ENCODE data around the gene KREMEN2.

The KREMEN2 gene

GRCh38 chr16:2966808-2967191 is 2.7 kb downstream of the KREMEN2 start:
- DNase-seq, result no peak

GRCh38 chr16:2967211-2967631 is 3.1 kb downstream of the KREMEN2 start:
- no peak for DNase-seq

- DNase-seq, result no peak
These were observed 3.7 kb downstream of the KREMEN2 start for GRCh38 chr16:2967721-2968161.

DNA sequence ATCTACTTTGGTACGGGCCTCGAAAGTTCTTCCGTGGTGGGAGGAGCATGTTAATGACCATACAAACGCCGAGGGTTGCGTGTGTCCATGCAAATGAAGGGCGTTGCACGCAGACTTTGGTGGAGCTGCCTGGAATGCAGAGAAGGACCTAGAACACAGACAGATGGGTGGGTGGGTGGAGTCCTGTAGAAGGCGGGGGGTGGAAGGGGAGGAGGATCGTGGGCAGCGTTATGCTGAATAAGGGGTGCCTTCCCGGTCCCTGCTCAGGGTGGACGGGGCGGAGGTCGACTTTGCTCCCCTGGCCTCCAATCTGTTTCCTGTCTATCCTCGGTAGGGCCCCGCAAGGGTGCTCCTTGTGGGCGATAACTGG is 4.3 kb downstream of the KREMEN2 start:
- DNase-seq, result no peak

DNA sequence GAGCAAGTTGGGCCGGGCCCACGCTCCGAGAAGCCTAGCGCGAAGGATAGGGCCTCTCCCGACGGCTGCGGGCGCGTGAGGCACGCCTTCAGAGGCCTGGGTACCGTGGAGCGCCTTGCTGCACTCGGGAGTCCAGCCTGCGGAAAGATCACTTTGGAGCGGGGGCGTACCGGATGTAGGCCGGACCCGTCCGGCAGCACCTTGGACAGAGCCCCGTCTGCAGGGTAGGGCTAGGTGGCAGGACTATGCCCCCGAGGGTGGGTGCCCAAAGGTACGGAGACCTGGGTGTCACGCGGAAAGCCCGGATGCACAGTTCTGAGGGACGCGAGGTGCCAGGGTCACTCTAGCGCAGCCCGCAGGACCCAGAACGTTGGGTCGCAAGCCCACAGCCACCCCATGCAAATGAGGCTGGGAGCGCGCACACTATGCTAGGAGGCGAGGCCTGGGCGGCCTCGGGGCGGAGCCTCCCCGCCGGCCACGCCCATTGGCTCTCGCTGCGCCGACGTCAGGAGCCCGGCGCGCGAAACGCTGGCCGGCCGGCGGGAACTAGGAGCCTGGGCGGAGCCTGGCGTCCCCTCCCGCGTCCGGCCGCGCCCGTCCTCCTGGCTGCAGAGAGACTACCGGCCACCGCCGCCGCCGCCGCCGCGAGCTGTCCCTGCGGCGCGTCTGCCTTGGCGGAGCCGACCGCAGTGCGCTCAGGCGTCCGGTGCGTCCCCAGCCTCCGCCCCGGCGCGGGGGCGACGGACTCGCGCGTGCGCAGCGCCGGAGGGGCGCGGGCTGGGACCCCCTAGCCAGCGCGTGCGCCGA is 4.9 kb downstream of the KREMEN2 start, which contains the start of gene PAQR4:
Gene PAQR4, plus strand, starts transcription at position 611 of the 807 bp plus-strand sequence. CDS start 327 bp downstream, outside the sequence.
- peak; percentile 90 for DNase-seq

- peak; percentile 81 for DNase-seq
These were observed 5.8 kb downstream of the KREMEN2 start for GRCh38 chr16:2969545-2970521.

DNA sequence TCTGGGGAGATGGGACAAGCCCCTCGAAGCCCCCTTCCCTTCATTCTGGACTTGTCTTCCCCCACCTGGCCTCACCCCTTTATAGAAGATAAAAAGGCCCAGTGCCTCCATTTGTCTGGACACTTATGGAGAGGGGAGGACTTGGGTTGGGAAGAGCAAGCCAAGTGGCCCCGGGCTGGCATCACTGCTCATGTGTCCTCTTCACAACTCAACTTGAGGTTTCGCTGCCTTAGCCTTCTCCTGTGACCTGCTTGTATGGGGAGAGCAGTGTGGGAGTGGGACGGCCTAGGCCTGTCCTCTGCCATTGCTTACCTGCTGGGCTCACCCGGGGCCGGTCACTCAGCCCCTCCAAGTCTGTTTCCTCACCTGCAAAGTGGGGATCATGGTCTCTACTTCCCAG is 6.5 kb downstream of the KREMEN2 start:
- no peak for DNase-seq

DNA sequence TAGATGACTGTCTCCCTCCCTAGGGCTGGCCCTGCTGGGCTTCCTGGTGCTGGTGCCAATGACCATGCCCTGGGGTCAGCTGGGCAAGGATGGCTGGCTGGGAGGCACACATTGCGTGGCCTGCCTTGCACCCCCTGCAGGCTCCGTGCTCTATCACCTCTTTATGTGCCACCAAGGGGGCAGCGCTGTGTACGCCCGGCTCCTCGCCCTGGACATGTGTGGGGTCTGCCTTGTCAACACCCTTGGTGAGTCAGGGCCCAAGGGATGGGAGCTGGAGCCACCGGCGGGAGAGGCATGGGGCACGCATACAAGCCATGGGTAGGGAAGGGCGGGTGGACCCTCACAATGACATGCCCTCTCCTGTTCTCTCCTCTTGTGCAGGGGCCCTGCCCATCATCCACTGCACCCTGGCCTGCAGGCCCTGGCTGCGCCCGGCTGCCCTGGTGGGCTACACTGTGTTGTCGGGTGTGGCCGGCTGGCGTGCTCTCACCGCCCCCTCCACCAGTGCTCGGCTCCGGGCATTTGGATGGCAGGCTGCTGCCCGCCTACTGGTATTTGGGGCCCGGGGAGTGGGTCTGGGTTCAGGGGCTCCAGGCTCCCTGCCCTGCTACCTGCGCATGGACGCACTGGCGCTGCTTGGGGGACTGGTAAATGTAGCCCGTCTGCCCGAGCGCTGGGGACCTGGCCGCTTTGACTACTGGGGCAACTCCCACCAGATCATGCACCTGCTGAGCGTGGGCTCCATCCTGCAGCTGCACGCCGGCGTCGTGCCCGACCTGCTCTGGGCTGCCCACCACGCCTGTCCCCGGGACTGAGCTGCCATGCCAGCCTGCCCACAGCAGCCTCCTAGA is 7.3 kb downstream of the KREMEN2 start:
- no peak for DNase-seq

- DNase-seq, result no peak
These were observed 8.1 kb downstream of the KREMEN2 start for GRCh38 chr16:2971985-2972784.

DNA sequence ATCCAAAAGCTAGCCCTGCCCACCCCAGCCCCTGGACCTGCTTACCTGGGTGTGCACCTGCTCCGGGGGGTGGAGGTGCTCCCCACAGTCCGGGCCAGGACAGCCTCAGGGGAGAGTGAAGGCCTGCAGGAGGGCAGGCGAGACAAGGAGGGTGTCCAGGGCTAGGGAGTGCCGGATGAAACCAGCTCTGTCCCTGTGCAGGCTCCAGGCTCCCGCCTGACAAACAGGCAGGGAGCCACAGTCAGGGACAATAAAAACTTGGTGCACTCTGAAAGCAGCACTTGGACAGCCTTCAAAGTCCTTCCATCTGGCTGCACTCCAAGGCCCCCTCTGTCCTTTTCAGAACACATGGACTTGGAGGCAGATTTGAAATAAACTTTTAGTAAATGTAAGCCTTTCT is 9.0 kb downstream of the KREMEN2 start:
- DNase-seq, result no peak

DNA sequence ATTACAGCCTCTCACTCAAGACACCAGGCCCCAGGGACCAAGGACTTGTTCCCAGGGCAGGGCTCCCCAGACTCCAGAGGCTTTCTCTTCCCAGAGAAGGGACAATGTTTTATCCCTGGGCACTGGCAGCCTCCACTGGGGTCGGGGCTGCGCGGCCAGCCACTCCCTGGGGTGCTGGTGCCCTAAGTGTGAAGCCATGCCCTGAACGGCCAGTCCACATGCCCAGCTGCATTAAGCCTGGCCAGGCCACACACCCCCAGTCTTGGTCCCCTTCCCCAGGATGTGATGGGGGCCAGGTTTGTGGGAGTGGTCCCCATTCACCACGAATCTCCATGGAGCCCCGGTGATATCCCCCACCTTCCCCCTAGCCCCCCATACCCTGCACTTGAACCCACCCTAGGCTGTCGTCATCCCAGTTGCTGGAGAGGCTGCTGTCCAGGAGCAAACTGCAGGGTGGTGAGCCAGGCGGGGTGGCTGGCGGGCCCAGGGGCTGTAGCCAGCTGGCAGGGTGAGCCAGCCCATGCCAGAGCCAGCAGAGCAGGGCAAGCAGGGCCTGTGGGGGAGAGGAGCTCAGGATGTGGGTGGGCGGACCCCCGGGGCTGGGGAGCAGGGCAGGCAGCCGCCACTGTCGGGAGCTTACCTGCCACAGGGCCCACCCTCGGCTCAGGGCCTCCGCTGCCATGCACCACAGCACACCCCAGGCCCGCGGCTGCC is 9.7 kb downstream of the KREMEN2 start:
- DNase-seq, result no peak

GRCh38 chr16:2974319-2975056 is 10.4 kb downstream of the KREMEN2 start:
- no peak for DNase-seq

GRCh38 chr16:2975161-2975795 is 11.2 kb downstream of the KREMEN2 start:
- no peak for DNase-seq

DNA sequence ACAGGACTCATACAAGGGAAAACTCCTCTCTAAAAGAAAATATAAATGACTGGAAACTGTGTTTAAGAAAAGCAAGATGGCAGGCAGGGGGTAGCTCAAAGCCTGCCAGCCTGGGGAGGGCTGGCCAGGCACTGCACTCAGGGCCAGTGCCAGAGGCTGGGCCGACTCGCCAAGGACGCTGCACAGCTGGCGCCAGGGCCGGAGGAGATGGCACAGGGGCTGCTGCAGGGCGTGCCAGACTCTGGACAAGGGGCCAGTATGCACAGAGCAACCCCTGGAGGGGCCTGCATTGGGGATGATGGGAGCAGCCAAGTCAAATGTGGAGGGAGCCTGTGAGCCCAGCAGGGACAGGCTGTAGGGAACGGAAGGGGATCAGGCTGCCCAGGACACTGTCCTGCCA is 12.1 kb downstream of the KREMEN2 start:
- DNase-seq, result no peak

- no peak for DNase-seq
These were observed 12.6 kb downstream of the KREMEN2 start for GRCh38 chr16:2976673-2977072.

- DNase-seq, result no peak
These were observed 13.4 kb downstream of the KREMEN2 start for GRCh38 chr16:2977440-2977839.

DNA sequence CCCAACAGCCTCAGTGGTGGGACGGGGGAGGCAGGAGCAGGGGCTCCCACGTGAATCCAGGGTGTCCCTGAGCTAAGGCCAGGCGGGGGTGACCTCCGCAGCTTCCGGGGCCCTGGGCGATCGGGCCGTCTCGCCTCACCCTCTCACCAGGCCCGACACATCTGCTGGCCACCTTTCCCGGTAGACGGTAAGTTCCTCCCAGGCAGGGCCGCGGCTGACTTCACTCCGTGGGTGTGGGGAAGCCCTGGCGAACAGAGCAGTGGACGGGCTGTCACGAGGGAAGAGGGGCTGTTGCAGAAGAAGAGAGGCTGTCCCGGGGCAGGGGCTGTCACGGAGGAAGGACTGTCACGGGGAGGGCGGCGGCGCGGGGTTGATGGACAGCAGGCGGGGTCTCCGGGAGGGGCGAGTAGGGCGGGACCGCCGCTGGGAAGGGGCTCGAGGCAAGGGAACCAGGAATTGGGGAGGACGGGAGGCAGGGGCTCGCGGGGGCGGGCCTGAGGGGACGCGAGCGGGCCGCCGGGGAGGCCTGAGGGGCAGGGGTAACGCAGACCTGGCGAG is 15.7 kb downstream of the KREMEN2 start:
- peak; percentile 45 for DNase-seq

GRCh38 chr16:2980227-2981176 is 16.4 kb downstream of the KREMEN2 start, which contains the start of gene PKMYT1:
TSS of gene PKMYT1 (minus strand) at chr16:2980446. CDS start at chr16:2979657, 789 bp downstream.
- DNase-seq, result peak; percentile 87
